M059J (cell line): ENCODE results near the gene NTF4. TPM values are rescaled to one million over a fixed set of nuclear protein-coding genes. Genes with fewer than 3 reads are reported as not detected.
"Not testable (repeated sequence)": the region's sequence is repeated elsewhere in the genome, so short reads cannot be mapped to it uniquely, and the experiment has no call there.

Experiments used
- DNase-seq: peaks from one replicate; pipeline ENCODE4 v3.0.0-alpha.2; 2012; ENCODE audit warnings: low read depth
- total RNA-seq: library from RNA; depleted of rRNA; stranded (reverse); fragments of >200 nt; shearing (Covaris generic); gene quantifications from 2 replicates; pipeline ENCODE4 v1.2.3, GENCODE V29; 2014; rRNA removed

The NTF4 gene
- total RNA-seq, 1 experiment from 2014 or later: 0.67 TPM

DNA sequence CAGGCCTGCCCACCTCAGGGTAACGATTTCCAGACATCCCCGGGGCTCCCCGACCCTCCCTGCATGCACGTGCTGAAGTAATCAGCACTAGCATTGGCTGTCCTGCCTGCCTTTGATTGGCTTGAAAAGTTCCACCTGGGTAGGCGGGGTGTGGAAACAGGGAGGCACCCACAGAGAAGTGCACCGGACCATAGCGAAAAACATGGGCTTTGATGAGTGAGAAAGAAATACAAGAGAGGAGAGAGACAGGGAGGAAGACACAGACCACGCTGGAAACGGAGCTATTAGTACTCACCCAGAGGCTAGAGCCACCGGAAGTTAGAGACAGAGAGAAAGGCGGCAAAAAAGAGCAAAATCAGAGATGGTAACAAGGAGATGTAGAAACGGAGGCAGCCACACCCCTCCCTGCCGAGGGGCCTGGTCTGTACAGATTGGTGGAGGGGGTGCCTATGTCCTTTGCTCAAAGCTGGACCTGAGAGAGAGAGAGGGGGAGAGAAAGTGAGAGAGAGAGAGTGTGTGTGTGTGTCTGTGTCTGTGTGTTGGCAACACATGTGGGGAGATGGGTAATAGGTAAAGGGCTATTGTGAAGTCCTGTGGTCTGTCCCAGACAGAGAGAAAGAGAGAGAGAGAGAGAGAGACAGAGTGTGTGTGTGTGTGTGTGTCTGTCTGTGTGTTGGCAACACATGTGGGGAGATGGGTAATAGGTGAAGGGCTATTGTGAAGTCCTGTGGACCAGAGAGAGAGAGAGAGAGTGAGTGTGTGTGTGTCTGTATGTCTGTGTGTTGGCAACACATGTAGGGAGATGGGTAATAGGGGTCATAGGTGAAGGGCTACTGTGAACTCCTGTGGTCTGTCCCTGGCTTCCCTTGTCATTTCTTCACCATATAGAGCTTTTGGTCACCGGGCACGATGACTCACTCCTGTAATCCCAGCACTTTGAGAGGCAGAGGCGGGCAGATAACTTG lies 43.4 kb downstream of the NTF4 start:
- peak; percentile 88 for DNase-seq

DNA sequence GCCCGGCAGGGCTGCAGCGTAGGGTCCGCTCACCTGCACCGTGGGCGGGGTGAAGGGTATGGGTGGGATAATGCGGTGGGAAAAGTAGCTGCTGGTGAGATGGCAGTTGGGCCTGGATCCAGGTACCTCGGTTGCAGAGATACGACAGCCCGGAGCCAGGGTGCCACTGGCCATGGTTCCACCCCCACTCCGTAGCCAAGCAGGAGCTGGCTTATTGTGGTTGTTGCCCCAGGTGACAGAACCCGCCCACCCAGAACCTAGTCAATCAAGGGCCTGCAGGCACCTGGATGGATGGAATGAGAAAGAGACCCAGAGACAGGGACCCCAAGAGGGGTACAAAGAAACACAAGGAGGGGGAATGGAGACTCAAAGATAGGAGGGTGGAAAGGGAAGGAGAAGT lies 44.3 kb downstream of the NTF4 start:
- no peak for DNase-seq

DNA sequence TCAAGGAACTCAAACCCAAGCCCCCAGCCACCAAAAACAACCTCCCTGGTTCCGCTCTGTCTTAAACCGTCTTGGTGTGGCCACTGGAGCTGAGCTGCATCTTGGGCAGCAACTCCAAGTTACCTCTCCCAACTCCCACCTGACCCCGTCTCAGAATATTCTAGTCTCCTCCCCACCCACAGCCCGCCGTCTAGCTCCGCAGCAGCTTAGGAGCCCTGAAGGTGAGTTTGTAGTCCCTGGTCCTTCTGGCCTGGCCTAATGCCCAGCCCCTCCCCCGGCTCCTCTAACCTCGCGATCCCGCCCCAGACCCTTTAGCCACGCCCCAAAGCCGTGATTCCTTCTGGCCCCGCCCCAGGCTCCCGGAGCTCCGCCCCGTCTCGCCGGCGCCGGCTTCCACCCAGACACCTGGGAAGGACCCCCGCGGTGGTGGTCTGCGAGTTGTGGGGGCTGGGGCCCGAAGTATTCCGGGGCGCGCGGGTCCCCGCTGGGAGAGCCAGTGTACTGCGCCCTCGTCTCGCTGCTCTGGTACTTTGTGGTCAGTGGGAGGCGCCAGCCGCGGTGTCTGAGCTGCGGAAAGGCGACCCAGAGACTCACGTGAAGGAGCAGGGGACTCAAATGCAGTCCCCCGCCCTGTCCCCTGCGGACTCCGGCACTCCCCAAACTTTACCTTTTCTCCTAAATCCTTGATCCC lies 45.2 kb downstream of the NTF4 start:
- DNase-seq: peak; percentile 25

DNA sequence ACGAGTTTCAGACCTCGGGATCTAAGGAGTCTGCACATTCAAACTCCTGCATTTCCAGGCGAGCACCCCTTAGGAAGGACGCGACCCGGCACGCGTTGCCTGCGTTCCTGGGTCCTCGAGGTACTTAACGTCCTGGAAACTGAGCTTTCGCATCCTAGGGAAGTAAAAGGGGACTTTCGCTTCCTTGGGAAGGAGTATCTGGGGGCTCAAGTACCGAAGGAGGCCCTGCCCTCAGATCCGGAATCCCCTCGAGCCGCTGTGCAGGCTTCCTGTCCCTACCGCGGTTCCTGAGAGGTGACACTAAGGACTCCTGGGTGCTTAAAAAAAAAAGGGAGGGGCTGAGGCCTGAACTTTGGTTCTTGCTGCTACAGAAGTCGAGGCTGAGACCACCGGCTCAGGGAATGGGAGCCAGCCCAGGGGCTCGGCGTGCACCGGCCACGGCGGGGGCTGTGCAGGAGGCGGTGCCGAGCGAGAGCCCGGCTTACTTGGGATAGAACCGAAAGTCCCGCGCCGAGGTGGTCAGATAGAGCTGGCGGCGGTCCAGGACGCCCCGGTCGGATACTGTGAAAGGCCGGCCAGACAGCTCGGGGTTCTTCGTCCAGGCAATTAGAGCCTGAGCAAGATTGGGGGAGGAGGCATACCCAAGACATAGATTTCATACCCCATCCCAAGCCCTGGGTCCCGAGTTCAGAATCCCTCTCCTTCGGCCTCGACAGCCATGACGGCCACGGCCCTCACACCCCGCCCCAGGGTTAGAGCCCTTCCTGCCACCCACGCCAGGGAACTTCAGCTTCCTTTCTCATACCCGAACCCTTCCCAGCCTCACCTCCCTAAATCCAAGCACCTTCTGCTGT lies 46.0 kb downstream of the NTF4 start:
- DNase-seq: not testable (repeated sequence)

DNA sequence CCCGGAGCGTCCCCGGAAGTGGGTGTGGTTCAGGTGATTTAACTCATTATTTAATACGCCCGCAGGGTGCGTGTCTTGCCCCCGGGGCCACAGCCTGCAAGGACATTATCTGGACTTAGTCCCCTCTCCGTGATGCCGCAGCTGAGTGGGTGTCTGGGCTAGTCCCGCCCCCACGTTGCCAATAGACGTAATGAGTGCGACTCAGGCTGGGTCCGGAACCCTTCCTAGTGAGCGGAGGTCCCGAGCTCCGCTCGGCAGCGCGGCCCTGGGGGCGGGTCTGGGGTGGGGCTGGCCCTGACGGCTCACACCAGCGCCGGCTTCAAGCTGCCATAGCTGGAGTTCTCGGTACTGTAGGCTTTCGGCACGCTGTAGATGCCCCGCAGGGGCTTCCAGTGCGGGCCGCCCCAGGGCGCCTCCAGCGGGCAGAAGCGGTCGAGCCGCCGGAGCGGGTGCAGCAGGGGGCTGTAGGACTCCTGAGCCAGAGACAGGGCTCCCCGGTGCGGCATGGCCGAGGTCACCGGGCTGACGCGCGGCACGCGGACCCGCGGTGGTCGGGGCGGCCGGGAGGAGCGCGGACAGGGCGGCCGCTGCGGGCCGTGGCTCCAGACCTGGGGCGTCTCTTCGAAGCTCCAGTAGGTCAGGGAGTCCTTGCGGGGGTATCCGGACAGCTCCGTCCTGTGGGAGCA lies 46.8 kb downstream of the NTF4 start:
- peak; percentile 68 for DNase-seq

DNA sequence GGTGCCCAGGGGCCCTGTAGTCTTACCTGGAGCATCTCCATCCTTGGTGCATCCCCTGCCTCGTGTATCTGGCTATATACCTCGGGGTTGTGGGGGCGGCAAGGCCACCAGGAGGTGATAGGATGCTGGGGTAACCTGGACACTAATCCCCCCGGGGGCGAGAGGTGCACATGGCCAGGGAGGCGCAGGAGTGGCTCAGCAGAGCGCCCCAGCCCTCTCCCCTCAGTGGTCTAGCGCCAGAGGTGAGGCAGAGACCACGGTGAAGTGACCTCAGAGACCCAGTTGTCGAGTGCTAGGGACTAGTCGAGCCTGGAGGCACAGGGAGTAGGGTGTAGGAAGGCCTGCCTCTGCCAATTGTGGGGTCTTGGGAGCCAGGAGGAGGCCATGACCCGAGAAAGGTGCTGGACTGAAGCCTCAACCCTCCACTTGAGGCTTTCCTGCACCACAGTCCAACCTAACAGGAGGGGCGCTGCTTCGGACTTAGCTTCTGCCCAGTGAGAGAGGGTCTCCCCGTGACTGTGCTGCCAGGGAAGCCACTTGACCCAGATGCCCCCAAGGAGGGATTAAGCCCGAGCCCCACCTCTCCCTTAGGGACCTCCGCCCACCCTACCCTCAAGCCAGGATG lies 47.5 kb downstream of the NTF4 start, which contains the start of gene LHB:
Gene LHB (minus strand): TSS at position 51 of the 625 bp plus-strand sequence. CDS start 10 bp downstream, at position 41.
- no peak for DNase-seq

DNA sequence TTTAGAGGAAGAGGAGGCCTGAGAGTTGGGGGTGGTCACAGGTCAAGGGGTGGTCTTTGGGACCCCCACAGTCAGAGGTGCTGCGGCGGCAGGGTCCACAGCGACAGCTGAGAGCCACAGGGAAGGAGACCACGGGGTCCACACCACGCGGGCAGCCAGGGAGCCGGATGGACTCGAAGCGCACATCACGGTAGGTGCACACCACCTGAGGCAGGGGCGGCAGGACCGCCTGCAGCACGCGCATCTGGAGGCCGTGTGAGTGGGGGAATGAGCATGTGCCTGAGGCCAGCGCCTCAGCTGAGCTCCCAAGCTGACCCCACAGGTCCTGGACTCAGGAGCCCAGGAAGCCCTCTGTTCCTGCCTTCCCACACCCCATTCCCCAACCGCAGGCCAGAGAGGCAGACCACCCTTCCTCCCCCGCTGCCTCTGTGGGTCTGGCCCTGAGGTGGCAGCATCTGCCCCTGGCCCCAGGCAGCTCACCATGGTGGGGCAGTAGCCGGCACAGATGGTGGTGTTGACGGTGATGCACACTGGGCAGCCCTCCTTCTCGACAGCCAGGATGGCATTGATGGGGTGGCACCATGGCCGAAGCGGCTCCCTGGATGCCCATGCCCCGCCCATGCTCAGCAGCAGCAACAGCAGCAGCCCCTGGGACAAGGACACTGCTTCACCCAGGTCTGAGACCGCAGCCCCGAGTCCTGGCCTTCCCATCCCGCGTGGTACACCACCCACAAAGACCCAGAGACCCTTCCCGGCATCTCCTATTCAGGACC lies 48.4 kb downstream of the NTF4 start:
- no peak for DNase-seq

DNA sequence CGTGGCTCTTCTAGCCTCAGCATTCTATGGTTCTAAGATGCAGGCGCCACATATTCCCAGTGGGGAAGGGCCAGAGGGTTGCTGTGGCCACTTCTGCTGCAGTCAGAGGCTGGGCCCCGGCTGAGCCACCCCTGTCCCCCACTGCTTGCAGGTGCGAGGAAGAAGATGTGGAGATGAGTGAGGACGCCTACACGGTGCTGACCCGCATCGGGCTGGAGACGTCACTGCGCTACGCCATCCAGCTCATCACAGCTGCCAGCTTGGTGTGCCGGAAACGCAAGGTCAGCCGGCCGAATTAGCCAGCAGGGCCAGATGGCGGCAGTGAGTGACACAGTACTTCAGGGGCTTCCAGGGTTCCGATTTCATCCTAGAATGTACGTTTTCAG lies 49.8 kb downstream of the NTF4 start:
- DNase-seq: no peak

DNA sequence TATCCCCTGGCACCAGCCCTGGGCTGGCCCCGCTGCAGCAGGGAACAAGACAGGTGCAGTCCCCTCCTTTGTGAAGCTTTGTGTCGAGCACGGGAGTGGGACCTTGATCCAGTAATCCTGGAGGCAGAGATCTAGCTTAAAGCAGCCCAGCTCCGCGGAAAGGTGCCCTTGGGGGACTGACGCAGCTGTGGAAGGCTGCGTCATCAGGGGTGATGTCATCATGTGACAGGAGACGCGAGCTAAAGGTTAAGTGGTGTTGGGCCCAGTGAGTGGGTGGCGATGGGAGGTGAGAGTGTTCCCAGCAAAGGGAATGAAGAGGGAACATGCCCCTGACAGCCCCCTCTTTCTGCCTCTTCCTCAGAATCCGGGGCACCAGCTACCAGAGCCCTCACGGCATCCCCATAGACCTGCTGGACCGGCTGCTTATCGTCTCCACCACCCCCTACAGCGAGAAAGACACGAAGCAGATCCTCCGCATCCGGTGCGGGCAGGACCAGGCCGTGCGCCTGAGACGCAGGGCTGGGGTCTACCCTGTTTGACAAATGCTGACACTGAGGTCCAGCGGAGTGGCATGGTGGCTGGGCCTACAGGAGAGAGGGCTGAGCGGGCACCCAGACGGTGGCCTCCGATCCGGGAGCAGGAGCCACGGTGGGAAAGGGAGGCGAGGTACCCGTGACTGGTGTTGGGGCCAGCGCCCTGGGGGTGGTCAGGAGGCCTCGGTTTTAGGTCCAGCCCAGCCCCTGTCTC lies 50.3 kb downstream of the NTF4 start:
- no peak for DNase-seq

DNA sequence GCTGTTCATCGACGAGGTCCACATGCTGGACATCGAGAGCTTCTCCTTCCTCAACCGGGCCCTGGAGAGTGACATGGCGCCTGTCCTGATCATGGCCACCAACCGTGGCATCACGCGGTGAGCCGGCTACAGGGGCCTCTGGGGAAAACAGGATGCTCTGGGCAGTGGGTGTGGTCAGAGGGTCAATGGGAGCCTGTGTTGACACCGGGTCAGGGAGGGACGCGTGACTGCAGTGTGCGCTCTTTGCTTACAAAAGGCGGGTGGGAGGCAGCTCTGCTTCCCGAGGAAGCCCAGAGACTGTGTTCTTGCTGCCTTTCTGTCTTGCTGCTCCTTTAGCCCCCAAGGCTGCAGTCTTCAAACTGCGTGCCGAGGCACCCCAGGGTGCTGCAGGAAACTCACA lies 53.4 kb downstream of the NTF4 start:
- DNase-seq: no peak

Other genes starting within 250 kb of the NTF4 start
- gene HSD17B14, start 228.3 kb downstream of the NTF4 start, total RNA-seq: 20.9 and 22.7 TPM in 2 replicates
- gene PLEKHA4, start 196.2 kb downstream of the NTF4 start, total RNA-seq: 4.3 and 5.0 TPM in 2 replicates
- gene PPP1R15A, start 192.4 kb downstream of the NTF4 start, total RNA-seq: 31.1 and 40.5 TPM in 2 replicates
- not detected in 2 replicates for gene TULP2, start 166.1 kb downstream of the NTF4 start, total RNA-seq
- gene NUCB1, start 164.5 kb downstream of the NTF4 start, total RNA-seq: 236 and 301 TPM in 2 replicates
- 0.15 TPM in 1 of 2 replicates, not detected in the other for gene DHDH, start 131.1 kb downstream of the NTF4 start, total RNA-seq
- gene BAX, start 109.9 kb downstream of the NTF4 start, total RNA-seq: 97.7 and 101 TPM in 2 replicates
- gene FTL, start 99.5 kb downstream of the NTF4 start, total RNA-seq: 3,106 and 3,231 TPM in 2 replicates
- 50.1 and 67.3 TPM in 2 replicates for gene GYS1, start 71.5 kb downstream of the NTF4 start, total RNA-seq
- gene RUVBL2, start 70.9 kb downstream of the NTF4 start, total RNA-seq: 275 and 292 TPM in 2 replicates
- gene LHB, start 47.7 kb downstream of the NTF4 start, total RNA-seq: 1.8 TPM in 1 of 2 replicates, not detected in the other
- 1.7 and 7.0 TPM in 2 replicates for gene CGB3, start 40.5 kb downstream of the NTF4 start, total RNA-seq
- gene CGB2, start 32.9 kb downstream of the NTF4 start, total RNA-seq: 1.7 and 4.2 TPM in 2 replicates
- 2.6 and 14.5 TPM in 2 replicates for gene CGB1, start 27.9 kb downstream of the NTF4 start, total RNA-seq
- gene CGB5, start 21.0 kb downstream of the NTF4 start, total RNA-seq: 7.3 and 8.1 TPM in 2 replicates
- gene CGB8, start 15.7 kb downstream of the NTF4 start, total RNA-seq: 15.7 and 21.3 TPM in 2 replicates
- 2.7 and 5.3 TPM in 2 replicates for gene CGB7, start 7.1 kb downstream of the NTF4 start, total RNA-seq
- gene KCNA7, start 7.9 kb upstream of the NTF4 start, total RNA-seq: not detected in 2 replicates
- 175 and 191 TPM in 2 replicates for gene SNRNP70, start 20.6 kb upstream of the NTF4 start, total RNA-seq
- gene LIN7B, start 49.6 kb upstream of the NTF4 start, total RNA-seq: 9.7 and 17.1 TPM in 2 replicates
- gene C19orf73, start 54.3 kb upstream of the NTF4 start, total RNA-seq: 0.44 and 1.6 TPM in 2 replicates
- 2.4 and 4.8 TPM in 2 replicates for gene PPFIA3, start 54.7 kb upstream of the NTF4 start, total RNA-seq
- not detected in 2 replicates for gene HRC, start 90.6 kb upstream of the NTF4 start, total RNA-seq
- gene TRPM4, start 93.0 kb upstream of the NTF4 start, total RNA-seq: 1.2 and 2.6 TPM in 2 replicates